ENCODE measurements around the gene GALNT15.

The GALNT15 gene

GRCh38 chr3:16183601-16184270 is 9.3 kb downstream of the GALNT15 start:
- DNase-seq (ENCODE audit: extremely low read depth in 1 of 2, low read depth in 1 of 2), result no peak

GRCh38 chr3:16186086-16186485 is 11.6 kb downstream of the GALNT15 start:
- no peak for DNase-seq (ENCODE audit: extremely low read depth in 1 of 2, low read depth in 1 of 2)

- DNase-seq (ENCODE audit: extremely low read depth in 1 of 2, low read depth in 1 of 2), result no peak
Measured at GRCh38 chr3:16186565-16186964, 12.1 kb downstream of the GALNT15 start.

GRCh38 chr3:16187213-16187790 is 12.8 kb downstream of the GALNT15 start:
- DNase-seq (ENCODE audit: extremely low read depth in 1 of 2, low read depth in 1 of 2), result no peak

GRCh38 chr3:16188071-16188470 is 13.6 kb downstream of the GALNT15 start:
- DNase-seq (ENCODE audit: extremely low read depth in 1 of 2, low read depth in 1 of 2), result no peak

GRCh38 chr3:16189201-16189600 is 14.7 kb downstream of the GALNT15 start:
- no peak for DNase-seq (ENCODE audit: extremely low read depth in 1 of 2, low read depth in 1 of 2)

GRCh38 chr3:16190704-16191103 is 16.2 kb downstream of the GALNT15 start:
- DNase-seq (ENCODE audit: extremely low read depth in 1 of 2, low read depth in 1 of 2), result no peak

- no peak for DNase-seq (ENCODE audit: extremely low read depth in 1 of 2, low read depth in 1 of 2)
Measured at GRCh38 chr3:16191591-16191990, 17.1 kb downstream of the GALNT15 start.

- no peak for DNase-seq (ENCODE audit: extremely low read depth in 1 of 2, low read depth in 1 of 2)
Measured at GRCh38 chr3:16192176-16192811, 17.8 kb downstream of the GALNT15 start.

GRCh38 chr3:16198427-16198826 is 23.9 kb downstream of the GALNT15 start:
- DNase-seq (ENCODE audit: extremely low read depth in 1 of 2, low read depth in 1 of 2), result no peak

- DNase-seq (ENCODE audit: extremely low read depth in 1 of 2, low read depth in 1 of 2), result no peak
Measured at GRCh38 chr3:16199769-16200168, 25.3 kb downstream of the GALNT15 start.

GRCh38 chr3:16200411-16200810 is 25.9 kb downstream of the GALNT15 start:
- no peak for DNase-seq (ENCODE audit: extremely low read depth in 1 of 2, low read depth in 1 of 2)

GRCh38 chr3:16203031-16203430 is 28.6 kb downstream of the GALNT15 start:
- no peak for DNase-seq (ENCODE audit: extremely low read depth in 1 of 2, low read depth in 1 of 2)

GRCh38 chr3:16203671-16204629 is 29.5 kb downstream of the GALNT15 start:
- DNase-seq (ENCODE audit: extremely low read depth in 1 of 2, low read depth in 1 of 2), result no peak

GRCh38 chr3:16204751-16205150 is 30.3 kb downstream of the GALNT15 start:
- no peak for DNase-seq (ENCODE audit: extremely low read depth in 1 of 2, low read depth in 1 of 2)

GRCh38 chr3:16205156-16205870 is 30.8 kb downstream of the GALNT15 start:
- DNase-seq (ENCODE audit: extremely low read depth in 1 of 2, low read depth in 1 of 2), result no peak

- no peak for DNase-seq (ENCODE audit: extremely low read depth in 1 of 2, low read depth in 1 of 2)
Measured at GRCh38 chr3:16207031-16207430, 32.6 kb downstream of the GALNT15 start.

GRCh38 chr3:16211176-16211904 is 36.9 kb downstream of the GALNT15 start:
- DNase-seq (ENCODE audit: extremely low read depth in 1 of 2, low read depth in 1 of 2), result no peak

GRCh38 chr3:16214366-16214765 is 39.9 kb downstream of the GALNT15 start:
- DNase-seq (ENCODE audit: extremely low read depth in 1 of 2, low read depth in 1 of 2), result no peak

GRCh38 chr3:16216373-16216935 is 42.0 kb downstream of the GALNT15 start:
- no peak for DNase-seq (ENCODE audit: extremely low read depth in 1 of 2, low read depth in 1 of 2)

All from activated CD8-positive, alpha-beta memory T cell treated with anti-CD3 and anti-CD28 coated beads for 1 hour (primary cell).